Fibroblast of skin of left quadriceps (primary cell): ENCODE results near the gene KTN1.

Experiments
- DNase-seq, 2 experiments: peaks; one replicate each; pipeline ENCODE4 v3.0.0-alpha.2; 2013; ENCODE audit warnings: low read depth in 2 of 2

The KTN1 gene, protein sequence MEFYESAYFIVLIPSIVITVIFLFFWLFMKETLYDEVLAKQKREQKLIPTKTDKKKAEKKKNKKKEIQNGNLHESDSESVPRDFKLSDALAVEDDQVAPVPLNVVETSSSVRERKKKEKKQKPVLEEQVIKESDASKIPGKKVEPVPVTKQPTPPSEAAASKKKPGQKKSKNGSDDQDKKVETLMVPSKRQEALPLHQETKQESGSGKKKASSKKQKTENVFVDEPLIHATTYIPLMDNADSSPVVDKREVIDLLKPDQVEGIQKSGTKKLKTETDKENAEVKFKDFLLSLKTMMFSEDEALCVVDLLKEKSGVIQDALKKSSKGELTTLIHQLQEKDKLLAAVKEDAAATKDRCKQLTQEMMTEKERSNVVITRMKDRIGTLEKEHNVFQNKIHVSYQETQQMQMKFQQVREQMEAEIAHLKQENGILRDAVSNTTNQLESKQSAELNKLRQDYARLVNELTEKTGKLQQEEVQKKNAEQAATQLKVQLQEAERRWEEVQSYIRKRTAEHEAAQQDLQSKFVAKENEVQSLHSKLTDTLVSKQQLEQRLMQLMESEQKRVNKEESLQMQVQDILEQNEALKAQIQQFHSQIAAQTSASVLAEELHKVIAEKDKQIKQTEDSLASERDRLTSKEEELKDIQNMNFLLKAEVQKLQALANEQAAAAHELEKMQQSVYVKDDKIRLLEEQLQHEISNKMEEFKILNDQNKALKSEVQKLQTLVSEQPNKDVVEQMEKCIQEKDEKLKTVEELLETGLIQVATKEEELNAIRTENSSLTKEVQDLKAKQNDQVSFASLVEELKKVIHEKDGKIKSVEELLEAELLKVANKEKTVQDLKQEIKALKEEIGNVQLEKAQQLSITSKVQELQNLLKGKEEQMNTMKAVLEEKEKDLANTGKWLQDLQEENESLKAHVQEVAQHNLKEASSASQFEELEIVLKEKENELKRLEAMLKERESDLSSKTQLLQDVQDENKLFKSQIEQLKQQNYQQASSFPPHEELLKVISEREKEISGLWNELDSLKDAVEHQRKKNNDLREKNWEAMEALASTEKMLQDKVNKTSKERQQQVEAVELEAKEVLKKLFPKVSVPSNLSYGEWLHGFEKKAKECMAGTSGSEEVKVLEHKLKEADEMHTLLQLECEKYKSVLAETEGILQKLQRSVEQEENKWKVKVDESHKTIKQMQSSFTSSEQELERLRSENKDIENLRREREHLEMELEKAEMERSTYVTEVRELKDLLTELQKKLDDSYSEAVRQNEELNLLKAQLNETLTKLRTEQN (N-terminal part only)

DNA sequence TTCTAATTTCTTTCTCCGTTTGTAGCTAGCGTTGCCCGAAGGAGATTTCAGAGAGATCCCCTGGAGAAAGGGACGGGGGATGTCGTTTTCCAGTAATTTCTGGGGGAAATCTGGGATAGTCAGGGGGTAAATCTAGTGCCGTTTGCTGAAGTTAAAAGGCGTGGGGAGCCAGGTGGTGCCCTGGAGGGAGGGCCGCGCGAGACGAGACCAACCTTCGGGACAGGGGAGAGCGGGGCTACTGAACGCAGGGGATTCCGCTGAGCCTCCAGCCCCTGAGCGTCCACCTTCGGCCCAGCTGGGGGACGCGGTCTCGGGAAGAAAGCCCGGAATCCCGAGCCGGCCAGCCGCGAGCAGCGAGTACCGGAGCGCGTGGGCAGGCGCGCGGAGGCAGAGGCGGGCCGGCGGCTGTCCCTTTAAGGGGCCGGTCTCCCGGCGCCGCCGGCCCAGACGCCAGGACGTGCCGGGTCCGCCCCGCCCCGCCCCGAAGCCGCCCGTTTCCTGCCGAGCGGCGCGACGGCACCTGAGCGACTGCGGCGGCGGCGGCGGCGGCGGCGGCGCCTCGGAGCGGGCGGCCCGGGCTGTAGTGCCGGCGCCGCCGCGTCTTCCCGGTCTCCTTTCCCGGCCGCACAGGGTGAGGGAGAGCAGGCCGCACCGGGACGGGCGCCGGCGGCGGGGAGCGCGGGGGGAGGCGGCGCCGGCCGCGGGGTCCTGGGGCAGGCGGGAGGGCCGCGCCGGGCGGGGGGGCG lies at the start of gene KTN1:
Gene KTN1 (plus strand): TSS at position 484 of the 746 bp plus-strand sequence. CDS start 31,842 bp downstream, outside the sequence.
- DNase-seq: peak; percentile 54 to 57

DNA sequence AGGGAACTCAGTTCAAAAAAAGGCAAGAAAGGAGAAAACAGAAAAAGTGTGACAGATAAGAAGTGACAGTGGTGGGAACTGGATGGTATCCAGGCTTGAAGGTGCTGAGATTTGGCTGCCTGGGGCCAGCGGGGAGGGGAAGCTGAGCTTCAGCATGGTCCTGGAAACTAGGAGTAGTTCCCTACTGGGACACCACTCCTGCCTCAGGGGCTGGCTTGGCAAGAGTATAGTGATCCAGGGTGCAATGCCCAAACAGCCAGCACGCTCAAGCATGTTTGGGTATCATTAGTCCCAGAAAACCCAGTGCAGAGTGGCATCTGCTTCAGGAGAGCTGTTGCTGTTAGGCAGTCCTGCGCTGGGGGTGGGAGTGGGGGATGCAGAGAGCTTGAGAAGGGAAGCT lies 49.5 kb upstream of the KTN1 start:
- no peak for DNase-seq

DNA sequence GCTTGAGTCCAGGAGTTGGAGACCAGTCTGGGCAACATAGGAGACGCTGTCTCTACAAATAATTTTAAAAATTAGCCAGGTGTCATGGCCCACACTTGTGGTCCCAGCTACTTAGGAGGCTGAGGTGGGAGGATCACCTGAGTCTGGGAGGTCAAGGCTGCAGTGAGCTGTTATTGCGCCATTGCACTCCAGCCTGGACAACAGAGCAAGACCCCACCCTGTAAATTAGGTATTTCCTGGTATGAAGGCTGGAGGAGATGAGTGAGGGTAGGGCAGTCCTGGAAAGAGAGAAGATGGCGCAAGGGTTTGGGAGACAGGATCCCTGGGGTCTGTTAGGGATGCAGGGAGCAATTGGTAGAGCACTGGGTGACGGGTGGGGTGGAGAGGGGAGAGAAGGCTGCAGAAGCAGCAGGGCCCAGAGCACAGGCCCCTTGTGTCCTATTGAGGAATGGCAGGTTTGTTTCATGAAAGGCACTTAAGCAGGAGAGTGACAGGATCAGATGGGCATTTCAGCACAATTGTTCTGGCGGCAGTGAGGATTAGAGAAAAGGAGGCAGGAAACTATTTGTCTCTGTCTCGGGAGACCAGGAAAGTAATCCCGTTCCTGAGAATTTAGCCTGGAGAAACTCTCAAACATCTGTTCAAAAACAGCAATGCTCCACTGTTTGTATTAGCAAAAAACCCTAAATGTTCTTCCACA lies 47.2 kb upstream of the KTN1 start:
- no peak for DNase-seq

DNA sequence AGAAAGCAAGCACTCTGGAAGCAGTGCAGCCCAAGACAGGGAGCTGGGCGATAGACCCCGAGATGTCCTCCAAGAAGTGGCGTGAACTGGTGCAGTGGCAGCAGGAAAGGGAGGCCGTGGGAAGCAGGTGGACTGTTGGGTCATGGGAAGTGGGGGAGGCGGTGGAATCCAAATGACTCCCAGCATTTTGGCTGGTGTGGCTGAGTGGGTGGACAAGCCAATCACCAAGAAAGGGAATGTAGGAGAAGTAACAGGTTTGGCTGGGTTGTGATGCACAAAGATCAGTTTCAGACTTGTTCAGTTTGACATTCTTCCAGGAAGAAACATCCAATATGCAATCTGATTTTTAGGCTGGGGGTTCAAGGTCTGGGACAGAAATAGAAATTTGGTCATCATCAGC lies 46.0 kb upstream of the KTN1 start:
- no peak for DNase-seq

DNA sequence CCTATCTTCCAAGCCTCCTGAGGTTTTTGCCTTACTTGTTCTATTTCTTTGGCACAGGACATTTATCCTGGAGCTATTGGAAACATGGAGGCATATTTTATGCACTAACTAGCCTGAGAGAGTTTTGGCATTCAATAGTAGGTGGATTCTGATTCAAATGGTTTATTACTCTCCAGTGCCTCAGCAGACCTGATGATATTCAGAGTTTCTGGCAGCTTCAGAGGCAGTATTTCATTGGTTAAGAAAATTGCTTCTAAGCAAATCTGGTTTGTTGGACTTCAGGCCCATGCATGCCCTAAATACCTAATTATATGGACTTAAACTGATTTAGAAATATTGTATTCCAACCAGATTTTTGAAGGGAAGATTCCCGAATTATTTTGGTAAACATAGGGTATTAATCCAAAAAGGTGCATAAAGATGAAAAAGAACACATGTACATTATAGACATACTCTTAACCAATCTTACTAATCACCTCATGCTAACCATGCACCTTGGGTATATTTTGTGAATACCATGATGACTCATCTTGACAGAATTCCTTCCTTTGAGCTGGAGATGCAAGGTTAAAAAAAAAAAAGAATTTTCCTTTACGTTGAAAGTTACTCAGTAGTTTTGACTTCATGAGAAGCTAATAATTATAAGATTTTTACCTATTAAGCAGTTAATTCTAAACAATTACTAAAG lies 44.3 kb upstream of the KTN1 start:
- no peak for DNase-seq

DNA sequence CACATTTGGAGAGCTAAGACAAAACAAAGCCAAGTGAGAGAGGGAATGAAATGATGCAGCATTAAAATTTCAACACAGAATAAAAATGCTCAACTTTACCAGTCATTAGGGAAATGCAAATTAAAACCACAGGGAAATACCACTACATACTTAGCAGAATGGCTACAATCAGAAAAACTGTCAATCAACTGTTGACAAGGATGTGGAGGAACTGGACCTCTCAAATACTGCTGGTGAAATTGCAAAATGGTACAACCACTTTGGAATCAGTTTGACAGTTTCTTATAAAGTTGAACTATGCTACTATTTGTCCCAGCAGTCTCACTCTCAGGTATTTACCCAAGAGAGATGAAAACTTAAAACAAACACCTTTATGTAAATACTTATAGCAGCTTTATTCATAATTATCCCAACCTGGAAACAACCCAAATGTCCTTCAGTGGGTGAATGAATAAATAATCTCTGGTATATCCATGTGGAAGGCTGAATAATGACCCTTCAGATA lies 43.8 kb upstream of the KTN1 start:
- DNase-seq: no peak

DNA sequence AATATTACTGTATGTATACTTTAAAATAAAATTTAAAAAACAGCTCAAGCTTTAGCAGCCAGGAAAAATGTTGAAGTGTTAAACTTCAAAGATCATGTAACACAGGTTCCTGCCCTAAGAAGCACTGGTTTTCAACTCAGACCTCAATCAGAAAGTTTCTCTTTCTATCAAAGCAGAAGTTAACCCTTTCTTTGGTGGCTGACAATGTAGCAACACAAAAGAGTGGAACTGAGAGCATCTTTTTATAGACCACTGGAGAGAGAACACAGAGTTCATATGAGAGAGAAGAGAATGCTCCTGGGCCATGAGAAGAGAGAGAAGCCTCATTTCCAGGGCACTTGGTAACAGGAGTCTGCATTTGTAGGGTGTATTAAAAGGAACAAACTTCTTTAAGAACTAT lies 42.2 kb upstream of the KTN1 start:
- no peak for DNase-seq

DNA sequence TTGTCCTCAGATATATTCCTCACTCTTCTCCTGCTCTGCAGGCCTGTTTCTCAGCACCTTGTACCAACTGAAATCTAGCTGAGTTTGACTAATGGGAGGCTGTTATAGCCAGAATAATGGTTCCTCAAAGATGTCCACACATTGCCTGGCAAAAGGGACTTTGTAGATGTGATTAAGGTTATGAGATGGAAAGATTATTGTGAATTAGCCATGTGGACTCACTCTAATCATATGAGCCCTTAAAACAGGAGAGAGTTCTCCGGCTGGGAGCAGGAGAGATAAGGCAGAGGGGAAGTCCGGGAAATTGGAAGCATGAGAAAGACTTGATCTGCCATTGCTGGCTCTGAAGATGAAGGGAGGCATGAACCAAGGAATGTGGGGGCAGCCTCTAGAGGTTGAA lies 40.0 kb upstream of the KTN1 start:
- no peak for DNase-seq

DNA sequence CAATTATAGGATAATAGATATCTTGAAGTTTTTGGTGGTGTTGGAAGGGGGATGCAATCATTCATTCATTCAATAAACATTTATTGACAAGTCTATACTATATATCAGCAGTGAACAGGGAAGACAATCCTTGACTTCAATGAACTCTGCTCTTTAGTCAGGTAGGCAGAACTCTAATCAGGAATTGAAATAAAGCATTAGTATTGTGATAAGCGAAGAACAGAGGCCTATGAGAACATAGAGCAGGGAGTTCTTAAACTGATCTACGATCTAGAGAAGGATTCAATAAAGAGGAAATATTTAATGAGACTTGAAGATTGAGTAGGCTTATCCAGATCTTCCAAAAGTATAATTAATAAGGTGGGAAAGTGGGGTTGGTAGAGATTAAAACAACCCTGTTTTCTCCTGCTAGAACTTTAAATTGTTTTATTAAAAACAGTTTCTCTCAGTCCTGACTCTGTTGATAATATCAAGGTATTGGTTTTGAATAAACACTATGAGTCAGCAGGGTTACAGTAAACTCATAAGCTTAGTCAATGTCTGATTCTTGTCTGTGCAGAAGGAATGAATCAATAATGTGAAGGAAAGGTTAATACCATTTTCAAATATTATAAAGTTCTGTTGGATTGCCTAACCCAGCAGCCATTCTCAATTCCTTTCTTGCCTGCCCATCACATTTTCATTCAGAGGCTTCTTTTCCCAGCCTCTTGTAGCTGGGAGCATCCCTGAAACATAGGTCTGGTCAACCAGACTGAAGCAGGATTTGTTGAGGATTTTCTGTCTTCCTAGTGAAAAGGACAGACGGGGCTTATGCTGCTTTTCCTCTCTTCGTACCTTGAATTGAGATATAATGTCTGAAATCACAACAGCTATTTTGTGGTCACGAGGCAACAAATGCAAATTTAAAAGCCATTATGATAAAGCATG lies 38.9 kb upstream of the KTN1 start:
- DNase-seq: no peak

DNA sequence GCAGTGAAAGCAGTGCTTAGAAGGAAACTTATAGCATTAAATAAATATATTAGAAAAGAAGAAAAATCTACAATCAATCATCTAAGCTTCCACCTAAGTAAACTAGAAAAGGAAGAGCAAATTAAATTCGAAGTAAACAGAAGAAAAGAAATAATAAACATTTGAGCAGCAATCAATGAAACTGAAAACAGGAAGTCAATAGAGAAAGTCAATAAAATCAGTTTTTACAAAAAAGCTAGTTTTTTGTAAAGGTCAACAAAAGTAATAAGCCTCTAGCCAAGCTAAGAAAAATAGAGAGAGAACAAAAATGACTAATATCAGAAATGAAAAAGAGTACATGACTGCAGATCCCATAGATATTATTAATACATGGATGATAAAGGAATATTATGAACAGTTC lies 34.2 kb upstream of the KTN1 start:
- DNase-seq: no peak

DNA sequence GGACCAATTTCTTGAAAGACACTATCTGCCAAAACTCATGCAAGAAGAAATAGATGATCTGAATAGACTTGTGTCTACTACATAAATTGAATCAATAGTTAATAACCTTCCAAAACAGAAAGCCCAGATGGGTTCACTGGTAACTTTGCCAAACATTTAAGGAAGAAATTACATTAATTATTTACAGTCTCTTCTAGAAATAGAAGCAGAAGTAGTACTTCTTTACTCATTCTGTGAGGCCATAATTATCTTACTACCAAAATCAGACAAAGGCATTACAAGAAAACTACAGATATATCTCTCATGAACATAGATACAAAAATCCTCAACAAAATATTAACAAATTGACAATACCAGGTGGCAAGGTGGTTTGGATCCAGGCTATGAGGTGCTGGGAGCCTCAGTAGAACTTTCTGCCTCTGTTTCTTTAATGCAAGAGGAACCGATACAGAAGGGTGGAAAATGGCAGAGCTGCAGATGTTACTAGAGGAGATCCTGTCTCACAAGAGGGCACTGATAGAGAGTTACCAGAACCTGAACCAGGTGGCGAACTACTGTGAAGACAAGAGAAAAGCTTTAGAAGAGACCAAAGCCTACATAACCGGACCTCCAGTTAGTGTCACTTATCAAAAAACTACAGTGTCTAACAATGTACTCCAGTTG lies 33.7 kb upstream of the KTN1 start:
- no peak for DNase-seq

DNA sequence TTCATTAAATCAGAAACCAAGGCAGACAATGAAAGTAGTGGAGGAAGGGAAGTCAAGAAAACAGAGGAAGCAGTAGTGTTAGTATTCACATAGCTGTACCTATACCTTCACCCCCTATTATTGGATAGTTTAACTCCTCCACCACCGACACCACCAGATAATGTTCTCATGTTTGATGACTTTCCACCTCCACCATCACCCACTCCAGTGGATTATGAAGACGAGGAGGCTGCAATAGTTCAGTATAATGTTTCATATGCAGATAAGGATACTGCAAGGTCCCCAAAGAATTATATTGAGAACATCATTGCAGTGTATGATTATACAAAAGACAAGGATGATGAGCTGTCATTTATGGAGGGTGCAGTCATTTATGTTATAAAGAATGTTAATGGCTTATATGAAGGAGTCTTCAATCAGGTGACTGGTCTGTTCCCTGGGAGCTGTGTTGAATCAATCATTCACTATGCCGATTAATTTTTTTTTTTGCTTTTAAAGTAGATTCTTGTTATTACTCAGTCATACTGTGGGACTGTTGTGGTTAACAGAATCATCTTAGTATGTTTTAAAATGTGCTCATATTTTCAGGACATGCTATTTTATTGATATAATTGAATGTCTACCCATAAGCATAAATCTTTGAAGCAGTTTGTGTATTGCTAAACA lies 32.2 kb upstream of the KTN1 start:
- DNase-seq: no peak

DNA sequence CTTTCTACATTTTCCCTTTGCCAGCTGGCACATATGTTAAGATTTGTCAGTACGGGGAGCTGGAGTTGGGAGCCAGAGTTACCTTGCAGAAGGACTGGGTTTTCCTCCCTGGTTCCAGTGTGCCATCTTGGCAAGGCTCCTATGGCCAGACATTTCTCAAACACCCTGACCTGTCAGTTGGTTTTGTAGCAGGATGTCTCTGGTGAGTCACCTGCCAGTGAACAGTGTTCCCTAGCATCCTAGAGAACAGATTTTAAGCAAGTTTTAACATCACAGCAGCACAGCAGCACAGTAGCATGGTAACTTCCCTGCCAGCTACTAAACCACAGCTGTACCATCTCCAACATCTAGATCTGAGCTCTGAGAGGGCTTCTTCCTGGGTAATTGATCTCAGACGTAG lies 26.2 kb upstream of the KTN1 start:
- no peak for DNase-seq

DNA sequence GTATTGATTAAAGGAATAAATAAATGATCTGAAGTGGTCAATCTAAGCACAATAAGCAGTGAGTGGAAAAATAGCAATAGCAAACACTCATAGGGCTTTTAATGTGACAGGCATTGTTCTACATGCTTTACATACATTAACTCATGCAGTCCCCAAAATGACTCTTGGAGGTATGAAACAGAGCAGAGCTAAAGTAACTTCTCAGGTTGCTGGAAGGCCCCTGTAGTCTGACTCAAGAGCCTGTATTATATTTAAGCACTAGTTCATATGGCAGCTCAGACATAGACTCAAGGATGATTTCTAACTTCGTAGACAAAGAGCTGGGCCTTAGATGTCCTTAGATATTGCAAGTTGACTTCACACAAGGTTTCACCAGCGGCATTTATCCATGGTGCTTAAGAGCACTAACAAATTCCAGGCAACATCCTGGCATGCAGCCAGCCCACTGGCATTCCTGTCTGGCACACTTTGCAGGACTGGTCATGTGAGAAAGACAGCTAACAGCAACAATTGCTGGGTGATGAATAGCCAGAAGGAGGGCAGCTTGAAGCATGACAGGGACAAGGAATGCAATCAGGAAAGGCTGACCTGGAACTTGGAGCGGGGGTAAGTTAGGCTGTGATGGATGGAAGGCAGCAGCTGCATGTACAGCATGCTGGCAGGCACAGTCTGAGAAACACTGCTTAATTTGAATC lies 22.9 kb upstream of the KTN1 start:
- peak; percentile 77 to 78 for DNase-seq

DNA sequence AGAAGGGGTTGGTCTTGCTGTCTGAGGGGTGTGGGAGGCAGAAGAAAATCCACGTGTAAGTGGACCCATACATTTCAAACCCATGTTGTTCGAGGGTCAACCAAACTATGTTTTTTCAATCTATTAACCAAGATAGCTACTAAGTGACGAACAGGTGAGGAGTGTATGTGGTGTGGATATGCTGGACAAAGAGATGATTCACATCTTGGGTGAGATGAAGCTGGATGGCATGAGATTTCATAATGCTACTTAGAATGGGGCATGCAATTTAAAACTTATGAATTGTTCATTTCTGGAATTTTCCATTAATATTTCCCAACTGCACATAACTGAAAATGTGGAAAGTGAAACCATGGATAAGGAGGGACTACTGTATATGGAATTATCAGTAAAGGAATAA lies 17.9 kb upstream of the KTN1 start:
- no peak for DNase-seq

DNA sequence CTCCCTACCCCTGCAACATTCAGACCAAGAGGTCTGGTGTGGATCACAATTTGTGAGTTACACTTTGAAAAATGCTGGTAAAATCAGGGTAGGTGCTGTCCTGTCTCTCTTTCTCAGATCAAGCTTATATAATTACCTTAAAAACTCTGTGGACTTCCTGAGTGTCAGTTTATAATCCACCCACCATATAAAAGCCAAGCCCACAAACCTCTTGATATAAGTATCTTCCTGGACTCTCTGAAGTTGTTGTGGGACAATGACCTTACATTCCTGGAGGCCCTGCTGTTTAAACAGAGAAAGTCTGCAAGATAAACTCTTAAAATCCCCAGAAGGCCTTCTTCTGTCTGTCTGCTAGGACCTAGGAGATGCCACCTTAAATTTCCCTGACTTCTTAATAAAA lies 11.4 kb upstream of the KTN1 start:
- no peak for DNase-seq
